Suprapubic skin (tissue), 4 donors: Measurements from ENCODE around the gene TRIM41. TPM values are rescaled to one million over a fixed set of nuclear protein-coding genes. Genes with fewer than 3 reads are reported as not detected.

Experiments
- DNase-seq, 2 donors: peaks; one replicate each; pipeline ENCODE4 v3.0.0-alpha.2; 2019; ENCODE audit warnings: low spot score in 2 of 2
- H3K27ac ChIP-seq: fragments of 200-600 bp; sonication (generic); one replicate; pipeline ENCODE4 v1.5.1; 2019
- H3K27me3 ChIP-seq: fragments of 200-600 bp; sonication (generic); one replicate; pipeline ENCODE4 v1.5.1; 2019
- H3K36me3 ChIP-seq: fragments of 200-600 bp; sonication (generic); one replicate; pipeline ENCODE4 v1.5.1; 2019
- H3K4me1 ChIP-seq: fragments of 200-600 bp; sonication (generic); one replicate; pipeline ENCODE4 v1.5.1; 2019
- H3K4me3 ChIP-seq: fragments of 200-600 bp; sonication (generic); one replicate; pipeline ENCODE4 v1.5.1; 2019; ENCODE audit warnings: mild to moderate bottlenecking
- H3K9me3 ChIP-seq: fragments of 200-600 bp; sonication (generic); one replicate; pipeline ENCODE4 v1.5.1; 2019
- EP300 ChIP-seq: sonication (generic); formaldehyde crosslinking; IDR thresholded peaks from one replicate; pipeline ENCODE4 v1.6.1; 2017; ENCODE audit warnings: antibody characterized with exemption
- POLR2A ChIP-seq, 2 donors: fragments of 450-650 bp; IDR thresholded peaks; one replicate each; pipeline ENCODE4 v1.6.1; 2017; ENCODE audit warnings: antibody characterized with exemption in 2 of 2, mild to moderate bottlenecking in 2 of 2, moderate library complexity in 2 of 2
- POLR2AphosphoS5 ChIP-seq, 3 donors: sonication (generic); formaldehyde crosslinking; IDR thresholded peaks; one replicate each; pipeline ENCODE4 v1.6.1; 2017; ENCODE audit warnings: antibody characterized with exemption in 3 of 3
- whole genome bisulfite sequencing: methylation state at CpG from one replicate; pipeline ENCODE4 v1.1.5; 2018; 5-methylcytosine and 5-hydroxymethylcytosine counted together
- total RNA-seq, 4 donors: library from RNA; depleted of rRNA; stranded (reverse); fragments of >200 nt; gene quantifications; one replicate each; pipeline ENCODE4 v1.1.0, GENCODE V29; 2016
- TF ChIP-seq, protein P1 (sequence below), 2 donors: fragments of 200-600 bp in 1 of 2; fragments of 450-650 bp in 1 of 2; sonication (generic) in 1 of 2; IDR thresholded peaks; one replicate each; pipeline ENCODE4 v1.5.1; 2016 to 2019; ENCODE audit warnings: antibody characterized with exemption in 2 of 2, mild to moderate bottlenecking in 1 of 2, moderate library complexity in 1 of 2

Gene TRIM41
- total RNA-seq, 4 donors from 2014 or later: 13.3 to 23.3 (median 16.2) TPM

- peaks cover 12% of the 10 kb centered on the region for H3K4me1 ChIP-seq
- DNase-seq: no peak
- H3K9me3 ChIP-seq: no peaks in the 10 kb centered on the region
- H3K27me3 ChIP-seq: no peaks in the 10 kb centered on the region
- WGBS: 83% methylated on average over 8 of the region's 45 CpGs
- no peak overlapping the region for H3K27ac ChIP-seq
- H3K36me3 ChIP-seq: peaks cover 5% of the 10 kb centered on the region
- no peak overlapping the region for H3K4me3 ChIP-seq
- TF ChIP-seq EP300: no peak
- TF ChIP-seq, protein P1, sequence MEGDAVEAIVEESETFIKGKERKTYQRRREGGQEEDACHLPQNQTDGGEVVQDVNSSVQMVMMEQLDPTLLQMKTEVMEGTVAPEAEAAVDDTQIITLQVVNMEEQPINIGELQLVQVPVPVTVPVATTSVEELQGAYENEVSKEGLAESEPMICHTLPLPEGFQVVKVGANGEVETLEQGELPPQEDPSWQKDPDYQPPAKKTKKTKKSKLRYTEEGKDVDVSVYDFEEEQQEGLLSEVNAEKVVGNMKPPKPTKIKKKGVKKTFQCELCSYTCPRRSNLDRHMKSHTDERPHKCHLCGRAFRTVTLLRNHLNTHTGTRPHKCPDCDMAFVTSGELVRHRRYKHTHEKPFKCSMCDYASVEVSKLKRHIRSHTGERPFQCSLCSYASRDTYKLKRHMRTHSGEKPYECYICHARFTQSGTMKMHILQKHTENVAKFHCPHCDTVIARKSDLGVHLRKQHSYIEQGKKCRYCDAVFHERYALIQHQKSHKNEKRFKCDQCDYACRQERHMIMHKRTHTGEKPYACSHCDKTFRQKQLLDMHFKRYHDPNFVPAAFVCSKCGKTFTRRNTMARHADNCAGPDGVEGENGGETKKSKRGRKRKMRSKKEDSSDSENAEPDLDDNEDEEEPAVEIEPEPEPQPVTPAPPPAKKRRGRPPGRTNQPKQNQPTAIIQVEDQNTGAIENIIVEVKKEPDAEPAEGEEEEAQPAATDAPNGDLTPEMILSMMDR (IDR thresholded peaks at IDR 0.05): no peak
- TF ChIP-seq POLR2A (IDR thresholded peaks at IDR 0.05): no peak
- no peak for TF ChIP-seq POLR2AphosphoS5 (IDR thresholded peaks at IDR 0.05)
These were observed 27.8 kb upstream of the TRIM41 start for GRCh38 chr5:181195249-181195761.

DNA sequence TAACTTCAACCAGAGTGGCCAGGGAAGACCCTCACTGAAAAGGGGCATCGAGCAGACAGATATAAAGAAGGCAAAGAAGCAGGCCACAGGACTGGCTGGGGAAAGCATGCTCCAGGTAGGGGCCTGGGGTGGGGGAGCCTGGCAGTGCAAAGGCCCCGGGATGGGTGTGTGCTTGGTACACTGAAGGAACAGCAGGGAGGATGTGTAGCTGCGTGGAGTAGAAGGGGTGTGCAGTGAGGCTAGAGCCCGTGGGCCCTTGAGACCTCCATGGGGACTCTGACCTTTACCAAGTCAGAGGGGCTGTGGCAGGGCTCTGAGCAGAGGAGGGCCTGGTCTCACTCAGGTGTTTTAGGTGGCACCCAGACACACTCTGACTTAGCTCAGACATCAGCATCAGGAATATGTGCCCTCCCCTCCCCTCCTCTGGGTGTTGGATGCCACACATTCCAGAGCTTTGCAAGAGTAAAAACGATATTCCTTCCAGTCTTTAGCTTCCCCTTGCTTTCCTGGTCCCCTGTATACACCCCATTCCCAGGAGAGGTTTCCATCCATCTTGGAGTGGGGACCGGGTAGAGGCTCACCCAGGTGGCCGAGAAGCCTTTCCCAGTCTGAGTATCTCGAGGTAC, 25.6 kb upstream of the TRIM41 start:
- Histone ChIP-seq H3K4me1 (peaks cover 5% of the 10 kb centered on the region), H3K4me3 (no peak overlapping the region), H3K27ac (no peak overlapping the region), H3K27me3 (no peaks in the 10 kb centered on the region), H3K36me3 (peaks cover 5% of the 10 kb centered on the region), H3K9me3 (no peaks in the 10 kb centered on the region)
- TF ChIP-seq POLR2AphosphoS5 (IDR thresholded peaks at IDR 0.05): no peak
- no peak for TF ChIP-seq POLR2A (IDR thresholded peaks at IDR 0.05)
- TF ChIP-seq, protein P1 (IDR thresholded peaks at IDR 0.05): no peak
- no peak for TF ChIP-seq EP300
- DNase-seq: no peak
- WGBS: 80% methylated on average over 8 of the region's 8 CpGs

- no peak for DNase-seq
- H3K36me3 ChIP-seq: peaks cover 5% of the 10 kb centered on the region
- H3K9me3 ChIP-seq: no peaks in the 10 kb centered on the region
- WGBS: 77% methylated on average over 9 of the region's 12 CpGs
- H3K27ac ChIP-seq: no peak overlapping the region
- TF ChIP-seq EP300 (no peak), POLR2AphosphoS5 (IDR thresholded peaks at IDR 0.05) (no peak), POLR2A (IDR thresholded peaks at IDR 0.05) (no peak)
- TF ChIP-seq, protein P1 (IDR thresholded peaks at IDR 0.05): no peak
- no peaks in the 10 kb centered on the region for H3K27me3 ChIP-seq
- no peak overlapping the region for H3K4me3 ChIP-seq
- H3K4me1 ChIP-seq: peaks cover 6% of the 10 kb centered on the region
These were observed 24.9 kb upstream of the TRIM41 start for GRCh38 chr5:181198106-181198685.

DNA sequence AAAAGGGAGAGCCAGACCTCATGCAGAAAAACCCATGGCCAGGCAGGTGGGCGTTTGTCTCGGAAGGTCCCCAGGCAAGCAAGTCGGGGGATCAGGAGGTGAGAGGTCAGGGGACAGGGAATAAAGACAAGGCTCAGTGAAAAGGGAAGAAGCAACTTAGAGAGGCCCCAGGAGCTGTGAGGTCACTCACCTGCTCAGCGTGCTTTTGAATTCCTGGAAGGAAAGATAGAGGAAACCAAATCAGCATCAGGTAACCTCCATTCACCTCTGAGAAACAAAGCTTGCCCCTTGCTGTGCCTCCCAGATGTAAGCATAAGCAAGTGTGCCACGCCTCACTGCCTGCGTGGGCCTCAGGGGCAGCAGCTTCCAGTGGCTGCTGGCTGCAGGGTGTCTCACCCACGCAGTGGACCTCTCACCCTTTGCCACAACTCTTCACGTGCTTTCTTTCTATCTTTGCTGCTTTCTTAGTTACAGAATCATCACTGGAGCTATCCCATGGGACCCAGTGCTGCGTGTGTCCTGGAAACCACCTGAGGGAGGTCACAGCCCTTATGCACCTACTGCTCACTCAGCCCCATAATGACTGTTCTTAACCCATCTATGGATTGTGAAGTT, 24.1 kb upstream of the TRIM41 start:
- TF ChIP-seq POLR2AphosphoS5 (IDR thresholded peaks at IDR 0.05) (no peak), EP300 (no peak), POLR2A (IDR thresholded peaks at IDR 0.05) (no peak)
- TF ChIP-seq, protein P1 (IDR thresholded peaks at IDR 0.05): no peak
- 72% methylated on average over 9 of the region's 9 CpGs for WGBS
- no peak for DNase-seq

More for the DNA sequence above, 24.1 kb upstream of the TRIM41 start:
- Histone ChIP-seq H3K27ac (no peak overlapping the region), H3K27me3 (no peaks in the 10 kb centered on the region), H3K36me3 (peaks cover 5% of the 10 kb centered on the region), H3K9me3 (no peaks in the 10 kb centered on the region), H3K4me1 (peaks cover 14% of the 10 kb centered on the region), H3K4me3 (no peak overlapping the region)
